ENCODE measurements around the gene EHBP1. TPM values are rescaled to one million over a fixed set of nuclear protein-coding genes. Genes with fewer than 3 reads are reported as not detected.

The EHBP1 gene
- total RNA-seq, 6 experiments from 2014 or later, result 40.4 to 66.6 (median 46.3) TPM

- H3K4me3 ChIP-seq, result no peak overlapping the region
- no peak for TF ChIP-seq POLR2A (IDR thresholded peaks at IDR 0.05)
- TF ChIP-seq, protein P1, sequence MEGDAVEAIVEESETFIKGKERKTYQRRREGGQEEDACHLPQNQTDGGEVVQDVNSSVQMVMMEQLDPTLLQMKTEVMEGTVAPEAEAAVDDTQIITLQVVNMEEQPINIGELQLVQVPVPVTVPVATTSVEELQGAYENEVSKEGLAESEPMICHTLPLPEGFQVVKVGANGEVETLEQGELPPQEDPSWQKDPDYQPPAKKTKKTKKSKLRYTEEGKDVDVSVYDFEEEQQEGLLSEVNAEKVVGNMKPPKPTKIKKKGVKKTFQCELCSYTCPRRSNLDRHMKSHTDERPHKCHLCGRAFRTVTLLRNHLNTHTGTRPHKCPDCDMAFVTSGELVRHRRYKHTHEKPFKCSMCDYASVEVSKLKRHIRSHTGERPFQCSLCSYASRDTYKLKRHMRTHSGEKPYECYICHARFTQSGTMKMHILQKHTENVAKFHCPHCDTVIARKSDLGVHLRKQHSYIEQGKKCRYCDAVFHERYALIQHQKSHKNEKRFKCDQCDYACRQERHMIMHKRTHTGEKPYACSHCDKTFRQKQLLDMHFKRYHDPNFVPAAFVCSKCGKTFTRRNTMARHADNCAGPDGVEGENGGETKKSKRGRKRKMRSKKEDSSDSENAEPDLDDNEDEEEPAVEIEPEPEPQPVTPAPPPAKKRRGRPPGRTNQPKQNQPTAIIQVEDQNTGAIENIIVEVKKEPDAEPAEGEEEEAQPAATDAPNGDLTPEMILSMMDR (IDR thresholded peaks at IDR 0.05), result no peak
- H3K9me3 ChIP-seq, result no peaks in the 10 kb centered on the region
- H3K27me3 ChIP-seq, result no peaks in the 10 kb centered on the region
- H3K36me3 ChIP-seq, result no peaks in the 10 kb centered on the region
- no peak for DNase-seq
- H3K4me1 ChIP-seq, result no peaks in the 10 kb centered on the region
- no peak for ATAC-seq
- intact Hi-C loops (cut with DNase I), result no loop called here
- WGBS (ENCODE audit: insufficient coverage, low coverage, low lambda C conversion rate, missing lambda C conversion rate), result 93% methylated on average over 4 of the region's 4 CpGs
- H3K27ac ChIP-seq, result no peak overlapping the region
These were observed 329.0 kb downstream of the EHBP1 start for GRCh38 chr2:63034526-63034925.

DNA sequence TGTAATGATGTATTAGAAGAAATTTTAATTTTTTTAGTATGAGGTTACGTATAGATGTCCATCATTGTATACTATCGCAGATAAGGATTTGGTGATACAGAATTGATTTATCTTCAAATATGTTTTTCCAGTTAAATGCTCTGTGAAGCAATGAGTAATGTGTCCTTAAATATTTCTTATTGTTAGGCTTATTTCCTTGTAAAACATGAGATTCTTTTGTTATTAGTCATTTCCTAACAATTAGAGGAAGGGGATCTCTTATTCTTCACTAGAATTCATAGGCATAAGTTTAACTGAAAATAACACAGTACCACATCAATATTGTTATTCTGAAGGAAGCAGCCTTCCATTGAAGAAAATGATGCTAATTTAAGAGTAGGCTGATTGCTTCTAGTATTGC, 329.7 kb downstream of the EHBP1 start:
- Histone ChIP-seq H3K36me3 (no peaks in the 10 kb centered on the region), H3K4me3 (no peak overlapping the region), H3K9me3 (no peaks in the 10 kb centered on the region), H3K27me3 (no peaks in the 10 kb centered on the region), H3K27ac (no peak overlapping the region), H3K4me1 (no peaks in the 10 kb centered on the region)
- ATAC-seq (no peak), DNase-seq (no peak)
- 97% methylated on average over 2 of the region's 2 CpGs for WGBS (ENCODE audit: insufficient coverage, low coverage, low lambda C conversion rate, missing lambda C conversion rate)
- intact Hi-C loops (cut with DNase I), result no loop called here
- no peak for TF ChIP-seq POLR2A (IDR thresholded peaks at IDR 0.05)
- TF ChIP-seq, protein P1 (IDR thresholded peaks at IDR 0.05), result no peak

- intact Hi-C loops (cut with DNase I), result no loop called here
These were observed 330.1 kb downstream of the EHBP1 start for GRCh38 chr2:63035660-63036059.

DNA sequence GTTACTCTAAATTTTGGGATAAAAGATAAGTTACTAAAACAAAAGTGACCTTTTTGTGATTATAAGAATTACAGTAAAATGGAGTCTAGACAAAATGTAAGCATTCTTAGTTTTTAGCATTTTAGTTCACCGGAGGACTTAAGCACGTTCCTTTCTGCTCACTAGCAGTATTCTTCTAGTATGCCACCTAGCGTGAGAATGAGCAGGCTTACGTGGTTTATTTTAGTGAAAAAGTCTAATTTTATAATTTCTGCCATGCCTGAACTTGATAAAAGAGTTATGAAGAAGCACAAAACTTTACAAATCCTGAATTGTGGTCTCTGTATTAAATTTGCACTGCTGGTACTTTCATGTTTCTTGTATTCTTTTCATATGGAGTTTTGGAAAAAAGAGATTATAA, 332.5 kb downstream of the EHBP1 start:
- H3K9me3 ChIP-seq, result no peaks in the 10 kb centered on the region
- no peak for DNase-seq
- H3K36me3 ChIP-seq, result no peaks in the 10 kb centered on the region
- H3K4me3 ChIP-seq, result no peak overlapping the region
- no peaks in the 10 kb centered on the region for H3K4me1 ChIP-seq
- 92% methylated on average over 4 of the region's 4 CpGs for WGBS (ENCODE audit: insufficient coverage, low coverage, low lambda C conversion rate, missing lambda C conversion rate)
- intact Hi-C loops (cut with DNase I), result no loop called here
- H3K27me3 ChIP-seq, result no peaks in the 10 kb centered on the region
- no peak for TF ChIP-seq POLR2A (IDR thresholded peaks at IDR 0.05)
- TF ChIP-seq, protein P1 (IDR thresholded peaks at IDR 0.05), result no peak
- no peak for ATAC-seq
- H3K27ac ChIP-seq, result no peak overlapping the region

More at GRCh38 chr2:63035660-63036059, 330.1 kb downstream of the EHBP1 start:
- no peak for TF ChIP-seq POLR2A (IDR thresholded peaks at IDR 0.05)
- TF ChIP-seq, protein P1 (IDR thresholded peaks at IDR 0.05), result no peak
- H3K4me3 ChIP-seq, result no peak overlapping the region
- ATAC-seq, result no peak
- 94% methylated on average over 4 of the region's 4 CpGs for WGBS (ENCODE audit: insufficient coverage, low coverage, low lambda C conversion rate, missing lambda C conversion rate)
- H3K27ac ChIP-seq, result no peak overlapping the region
- H3K27me3 ChIP-seq, result no peaks in the 10 kb centered on the region
- H3K36me3 ChIP-seq, result no peaks in the 10 kb centered on the region
- DNase-seq, result no peak
- H3K4me1 ChIP-seq, result no peaks in the 10 kb centered on the region
- H3K9me3 ChIP-seq, result no peaks in the 10 kb centered on the region

GRCh38 chr2:63040586-63040985, 335.1 kb downstream of the EHBP1 start:
- 92% methylated on average over 1 of the region's 1 CpG for WGBS (ENCODE audit: insufficient coverage, low coverage, low lambda C conversion rate, missing lambda C conversion rate)
- no peaks in the 10 kb centered on the region for H3K27me3 ChIP-seq
- no peaks in the 10 kb centered on the region for H3K4me1 ChIP-seq
- no peak for ATAC-seq
- TF ChIP-seq, protein P1 (IDR thresholded peaks at IDR 0.05), result no peak
- TF ChIP-seq POLR2A (IDR thresholded peaks at IDR 0.05), result no peak
- H3K4me3 ChIP-seq, result no peak overlapping the region
- intact Hi-C loops (cut with DNase I), result no loop called here
- peaks cover 0 to 6% (median 0%) of the 10 kb centered on the region in 4 donors for H3K36me3 ChIP-seq
- DNase-seq, result no peak
- no peaks in the 10 kb centered on the region for H3K9me3 ChIP-seq
- H3K27ac ChIP-seq, result no peak overlapping the region
